Endodermal cell (in vitro differentiated cells): ENCODE data around the gene KLF4. TPM values are rescaled to one million over a fixed set of nuclear protein-coding genes. Genes with fewer than 3 reads are reported as not detected.

Source experiments
- DNase-seq: peaks from one replicate; pipeline ENCODE4 v3.0.0-alpha.2; 2017
- H3K27ac ChIP-seq: 2 replicates; pipeline ENCODE4 v1.5.1; 2013; ENCODE audit warnings: mild to moderate bottlenecking, low read depth, low read length, moderate library complexity
- H3K27me3 ChIP-seq: 2 replicates; pipeline ENCODE4 v1.6.1; 2013; ENCODE audit warnings: mild to moderate bottlenecking, low read length, moderate library complexity; ENCODE audit not compliant: insufficient read depth, control insufficient read depth, poor library complexity, severe bottlenecking
- H3K36me3 ChIP-seq: 2 replicates; pipeline ENCODE4 v1.7.0; 2013; ENCODE audit warnings: mild to moderate bottlenecking, low read length, moderate library complexity; ENCODE audit not compliant: control insufficient read depth, insufficient read depth
- H3K4me1 ChIP-seq: one replicate; pipeline ENCODE4 v1.7.0; 2013; ENCODE audit warnings: low read length; ENCODE audit not compliant: control insufficient read depth, insufficient read depth
- H3K4me3 ChIP-seq: 2 replicates; pipeline ENCODE4 v1.5.1; 2013; ENCODE audit warnings: mild to moderate bottlenecking, low read length, moderate library complexity
- H3K9ac ChIP-seq: 2 replicates; pipeline ENCODE4 v1.6.1; 2013; ENCODE audit warnings: mild to moderate bottlenecking, low read length, moderate library complexity; ENCODE audit not compliant: poor library complexity, severe bottlenecking; ENCODE audit errors: extremely low read depth
- H3K9me3 ChIP-seq: 2 replicates; pipeline ENCODE4 v1.6.1; 2013; ENCODE audit warnings: mild to moderate bottlenecking, low read length, moderate library complexity; ENCODE audit not compliant: control insufficient read depth
- H3K27ac Mint-ChIP-seq: 2 replicates; pipeline ENCODE4 v1.8.0; 2020; ENCODE audit warnings: mixed read lengths
- H3K27me3 Mint-ChIP-seq: 2 replicates; pipeline ENCODE4 v1.8.0; 2021; ENCODE audit warnings: mild to moderate bottlenecking, mixed read lengths; ENCODE audit not compliant: insufficient read depth
- H3K36me3 Mint-ChIP-seq: 2 replicates; pipeline ENCODE4 v1.8.0; 2020; ENCODE audit warnings: low read depth, mixed read lengths
- H3K4me1 Mint-ChIP-seq: 2 replicates; pipeline ENCODE4 v1.8.0; 2020; ENCODE audit warnings: mixed read lengths
- H3K4me3 Mint-ChIP-seq: 2 replicates; pipeline ENCODE4 v1.8.0; 2020; ENCODE audit warnings: mild to moderate bottlenecking, moderate library complexity, mixed read lengths
- H3K9me3 Mint-ChIP-seq: 2 replicates; pipeline ENCODE4 v1.8.0; 2020; ENCODE audit warnings: mild to moderate bottlenecking, mixed read lengths
- CTCF ChIP-seq: fragments of 200-600 bp; sonication (generic); conservative IDR thresholded peaks from 2 replicates; pipeline ENCODE4 v1.5.0; 2021; ENCODE audit warnings: antibody characterized with exemption, mild to moderate bottlenecking
- WGBS, 2 experiments: methylation state at CpG; one replicate each; pipeline versions ENCODE4 v1.1.5 to v1.1.7; 2013; ENCODE audit warnings: missing lambda C conversion rate in 2 of 2, mixed read lengths in 1 of 2; ENCODE audit not compliant: insufficient coverage in 1 of 2, insufficient read length in 1 of 2; 5-methylcytosine and 5-hydroxymethylcytosine counted together
- long read RNA-seq, 4 experiments: library from polyadenylated mRNA in 2 of 4; library from RNA in 1 of 4; library from capped mRNA in 1 of 4; stranded (forward) in 3 of 4; unstranded in 1 of 4; transcript quantifications; one replicate each; pipeline ENCODE4 v2.0.0, GENCODE V29; 2020 to 2021; ENCODE audit warnings: inconsistent platforms in 1 of 4
- polyA plus RNA-seq, 2 experiments: library from polyadenylated mRNA; stranded (reverse); fragments of 50-300 nt; gene quantifications; one replicate each; pipeline ENCODE4 v1.2.3, GENCODE V29; 2013
- total RNA-seq, 2 donors: library from RNA; stranded (reverse); fragmentation: NEBNext Ultra II Directional in 1 of 2; extraction: Animal tissue kit (Norgen Biotek cat#: 25700) in 1 of 2; gene quantifications; 2 replicates in 1 of 2; 3 replicates in 1 of 2; pipeline ENCODE4 v1.2.1, GENCODE V29; 2021

The KLF4 gene
- total RNA-seq = 1 to 10 TPM; 1.9 to 2.6 TPM
- 1.9 TPM for polyA plus RNA-seq (2013, experiment 1 of 2)
- polyA plus RNA-seq (2013, experiment 2 of 2) = 1.4 TPM
- long read RNA-seq, experiment 1, partial matches to known transcripts = 0 of 1 reads
- long read RNA-seq, experiment 1, other reads (novel, unspliced or antisense) = 0 of 1 reads
- long read RNA-seq, experiment 2 = 0 reads
- long read RNA-seq, experiment 3 = 0 reads
- long read RNA-seq, experiment 4 = 0 reads

- H3K4me3 ChIP-seq = peak within 1 kb of the TSS; percentile 85
- no peaks in the 10 kb centered on the region for H3K4me1 ChIP-seq
- no peaks in the 10 kb centered on the region for H3K9me3 ChIP-seq
- H3K9ac ChIP-seq = peak within 1 kb of the TSS; percentile 76
- peaks cover 87% of the 10 kb centered on the region for H3K27me3 Mint-ChIP-seq
- peaks cover 89% of the 10 kb centered on the region for H3K27me3 ChIP-seq
- no peaks in the 10 kb centered on the region for H3K36me3 ChIP-seq
- 0% methylated on average over 21 to 98 of the region's 101 CpGs for WGBS, 2 experiments
- H3K27ac ChIP-seq = peak within 1 kb of the TSS; percentile 53
- TF ChIP-seq CTCF = no peak
- H3K9me3 Mint-ChIP-seq = no peaks in the 10 kb centered on the region
- H3K27ac Mint-ChIP-seq = no peak within 1 kb of the TSS
- H3K4me3 Mint-ChIP-seq = peak within 1 kb of the TSS; percentile 67
- peak; percentile 97 for DNase-seq
- no peaks in the 10 kb centered on the region for H3K36me3 Mint-ChIP-seq
- peaks cover 11% of the 10 kb centered on the region for H3K4me1 Mint-ChIP-seq
Observed at GRCh38 chr9:107489687-107490605, at the start of gene KLF4. TSS of gene KLF4 (minus strand) at chr9:107489769. CDS start at chr9:107489172, 597 bp downstream.

GRCh38 chr9:107536462-107536861, 46.9 kb upstream of the KLF4 start:
- WGBS, 2 experiments = 90 to 100% methylated on average over 3 of the region's 3 CpGs
- Histone ChIP-seq H3K4me3 (no peak overlapping the region), H3K9me3 (no peaks in the 10 kb centered on the region), H3K27me3 (no peaks in the 10 kb centered on the region), H3K36me3 (no peaks in the 10 kb centered on the region), H3K27ac (no peak overlapping the region), H3K9ac (no peak overlapping the region), H3K4me1 (no peaks in the 10 kb centered on the region)
- no peak for TF ChIP-seq CTCF
- no peak for DNase-seq
- H3K9me3 Mint-ChIP-seq = no peaks in the 10 kb centered on the region
- H3K4me1 Mint-ChIP-seq = peaks cover 5% of the 10 kb centered on the region
- H3K27me3 Mint-ChIP-seq = no peaks in the 10 kb centered on the region
- H3K4me3 Mint-ChIP-seq = no peak overlapping the region
- H3K27ac Mint-ChIP-seq = no peak overlapping the region
- no peaks in the 10 kb centered on the region for H3K36me3 Mint-ChIP-seq

GRCh38 chr9:107534510-107535078, 45.0 kb upstream of the KLF4 start:
- no peaks in the 10 kb centered on the region for H3K36me3 Mint-ChIP-seq
- WGBS, 2 experiments = 95% methylated on average over 5 to 14 of the region's 14 CpGs
- H3K27me3 Mint-ChIP-seq = no peaks in the 10 kb centered on the region
- H3K4me3 Mint-ChIP-seq = no peak overlapping the region
- no peak for DNase-seq
- TF ChIP-seq CTCF = no peak
- no peak overlapping the region for H3K27ac Mint-ChIP-seq
- Histone ChIP-seq H3K27ac (no peak overlapping the region), H3K9me3 (no peaks in the 10 kb centered on the region), H3K27me3 (no peaks in the 10 kb centered on the region), H3K4me3 (no peak overlapping the region), H3K9ac (no peak overlapping the region), H3K4me1 (no peaks in the 10 kb centered on the region), H3K36me3 (no peaks in the 10 kb centered on the region)
- peaks cover 1% of the 10 kb centered on the region for H3K4me1 Mint-ChIP-seq
- no peaks in the 10 kb centered on the region for H3K9me3 Mint-ChIP-seq
